GM12892 (cell line): ENCODE measurements around the gene TNRC6C.

Experiments used
- POLR2A ChIP-seq: IDR thresholded peaks from 2 replicates; pipeline ENCODE4 v1.6.1; 2011; ENCODE audit warnings: low read depth, low read length, control low read depth
- TAF1 ChIP-seq: IDR thresholded peaks from 2 replicates; pipeline ENCODE4 v1.6.1; 2011; ENCODE audit warnings: low read depth, mild to moderate bottlenecking, control low read depth, low read length, borderline replicate concordance

DNA sequence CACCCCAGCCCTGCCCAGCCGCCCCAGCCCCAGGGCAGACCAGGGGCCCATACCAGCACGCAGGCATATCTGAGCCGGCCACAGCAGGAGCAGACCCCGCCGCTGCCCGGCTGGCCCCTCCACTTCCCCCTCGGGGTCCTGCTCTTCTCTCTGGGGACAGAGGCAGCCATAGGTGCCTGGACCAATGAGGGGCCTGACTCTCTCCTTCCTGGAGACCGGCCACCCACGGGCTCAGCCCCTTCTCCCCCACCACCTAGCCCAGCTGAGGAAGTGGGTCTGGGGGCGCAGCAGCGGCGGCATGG, 166.3 kb downstream of the TNRC6C start:
- TF ChIP-seq POLR2A (no peak), TAF1 (no peak)
